C4-2B (cell line): Measurements from ENCODE around the gene RIN3.

ENCODE experiments used
- ZFX ChIP-seq: fragments of 450-650 bp; IDR thresholded peaks from 2 replicates; pipeline ENCODE4 v1.6.1; 2017
- TF ChIP-seq, protein P1 (sequence below): fragments of 450-650 bp; conservative IDR thresholded peaks from 2 replicates; pipeline ENCODE4 v1.5.1; 2017; ENCODE audit warnings: mild to moderate bottlenecking

DNA sequence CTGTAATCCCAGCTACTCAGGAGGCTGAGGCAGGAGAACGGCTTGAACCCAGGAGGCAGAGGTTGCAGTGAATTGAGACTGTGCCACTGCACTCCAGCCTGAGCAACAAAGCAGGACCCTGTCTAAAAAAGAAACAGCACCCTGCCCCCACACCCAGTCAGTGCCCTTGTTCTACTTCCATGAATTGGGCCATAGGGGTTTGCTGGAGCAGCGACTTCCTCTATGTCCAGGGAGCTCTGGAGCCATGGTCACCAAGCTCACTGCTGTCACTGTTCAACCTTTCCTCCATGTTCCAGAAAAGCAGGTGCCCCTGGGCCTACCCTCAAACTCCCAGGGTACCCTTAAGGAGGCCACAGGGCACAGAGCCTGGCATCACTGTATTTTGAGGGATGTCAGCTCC, 116.8 kb downstream of the RIN3 start:
- TF ChIP-seq, protein P1, sequence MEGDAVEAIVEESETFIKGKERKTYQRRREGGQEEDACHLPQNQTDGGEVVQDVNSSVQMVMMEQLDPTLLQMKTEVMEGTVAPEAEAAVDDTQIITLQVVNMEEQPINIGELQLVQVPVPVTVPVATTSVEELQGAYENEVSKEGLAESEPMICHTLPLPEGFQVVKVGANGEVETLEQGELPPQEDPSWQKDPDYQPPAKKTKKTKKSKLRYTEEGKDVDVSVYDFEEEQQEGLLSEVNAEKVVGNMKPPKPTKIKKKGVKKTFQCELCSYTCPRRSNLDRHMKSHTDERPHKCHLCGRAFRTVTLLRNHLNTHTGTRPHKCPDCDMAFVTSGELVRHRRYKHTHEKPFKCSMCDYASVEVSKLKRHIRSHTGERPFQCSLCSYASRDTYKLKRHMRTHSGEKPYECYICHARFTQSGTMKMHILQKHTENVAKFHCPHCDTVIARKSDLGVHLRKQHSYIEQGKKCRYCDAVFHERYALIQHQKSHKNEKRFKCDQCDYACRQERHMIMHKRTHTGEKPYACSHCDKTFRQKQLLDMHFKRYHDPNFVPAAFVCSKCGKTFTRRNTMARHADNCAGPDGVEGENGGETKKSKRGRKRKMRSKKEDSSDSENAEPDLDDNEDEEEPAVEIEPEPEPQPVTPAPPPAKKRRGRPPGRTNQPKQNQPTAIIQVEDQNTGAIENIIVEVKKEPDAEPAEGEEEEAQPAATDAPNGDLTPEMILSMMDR = no peak
- TF ChIP-seq ZFX = no peak
